AG04450 (cell line): ENCODE measurements around the gene BASP1. TPM values are rescaled to one million over a fixed set of nuclear protein-coding genes. Genes with fewer than 3 reads are reported as not detected.

Experiments
- CTCF ChIA-PET: fragments of 300-600, 350-600 bp; formaldehyde crosslinking; extraction: SDS; loops from one replicate; lab custom pipeline; 2022; ENCODE audit warnings: antibody characterized with exemption, inconsistent platforms; lab: Charles Lee
- POLR2A ChIA-PET: fragments of 350-600 bp; formaldehyde crosslinking; extraction: SDS; loops from one replicate; lab custom pipeline; 2021; ENCODE audit warnings: antibody characterized with exemption, inconsistent platforms; lab: Yijun Ruan, JAX
- DNase-seq: peaks from one replicate; pipeline ENCODE4 v3.0.0-alpha.2; 2011; ENCODE audit warnings: low read depth, low spot score
- H3K27ac ChIP-seq: one replicate; pipeline ENCODE4 v1.5.1; 2012; ENCODE audit warnings: low read depth, low read length, control low read depth
- H3K27me3 ChIP-seq: one replicate; pipeline ENCODE4 v1.6.0; 2012; ENCODE audit warnings: low read length; ENCODE audit not compliant: control insufficient read depth, insufficient read depth
- H3K4me3 ChIP-seq: 2 replicates; pipeline ENCODE4 v1.5.1; 2011; ENCODE audit warnings: mild to moderate bottlenecking, low read depth, low read length, control low read depth
- H3K9me3 ChIP-seq: 2 replicates; pipeline ENCODE4 v1.5.1; 2012; ENCODE audit warnings: low read length; ENCODE audit not compliant: control insufficient read depth, insufficient read depth
- polyA plus RNA-seq: library from polyadenylated mRNA; depleted of rRNA; stranded (reverse); fragments of >200 nt; gene quantifications from 2 replicates; pipeline ENCODE4 v1.2.3, GENCODE V29; 2011
- TF ChIP-seq, protein P1 (sequence below): IDR thresholded peaks from 2 replicates; pipeline ENCODE4 v1.5.1; 2011; ENCODE audit warnings: low read depth, low read length, control low read depth, inconsistent platforms

The BASP1 gene
- polyA plus RNA-seq, 1 experiment, result 227 TPM

DNA sequence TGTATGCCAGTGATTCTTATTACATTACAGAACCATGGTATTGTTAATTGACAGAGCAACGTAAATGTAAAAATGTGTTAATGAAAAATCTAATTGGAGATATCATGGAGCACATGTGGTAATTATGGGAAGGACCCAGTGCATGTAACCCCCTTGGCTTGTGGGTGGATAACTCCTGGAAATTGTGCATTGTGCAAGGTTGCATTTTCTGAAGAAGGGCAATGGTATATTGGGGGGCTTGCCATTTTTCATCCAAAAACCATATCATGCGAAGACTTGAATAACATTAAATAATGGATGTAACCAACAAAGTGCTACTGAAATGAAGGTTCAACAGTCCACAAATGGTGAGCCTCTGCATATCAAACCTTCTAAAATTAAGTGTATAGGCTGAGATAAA is 47.6 kb downstream of the BASP1 start:
- TF ChIP-seq, protein P1, sequence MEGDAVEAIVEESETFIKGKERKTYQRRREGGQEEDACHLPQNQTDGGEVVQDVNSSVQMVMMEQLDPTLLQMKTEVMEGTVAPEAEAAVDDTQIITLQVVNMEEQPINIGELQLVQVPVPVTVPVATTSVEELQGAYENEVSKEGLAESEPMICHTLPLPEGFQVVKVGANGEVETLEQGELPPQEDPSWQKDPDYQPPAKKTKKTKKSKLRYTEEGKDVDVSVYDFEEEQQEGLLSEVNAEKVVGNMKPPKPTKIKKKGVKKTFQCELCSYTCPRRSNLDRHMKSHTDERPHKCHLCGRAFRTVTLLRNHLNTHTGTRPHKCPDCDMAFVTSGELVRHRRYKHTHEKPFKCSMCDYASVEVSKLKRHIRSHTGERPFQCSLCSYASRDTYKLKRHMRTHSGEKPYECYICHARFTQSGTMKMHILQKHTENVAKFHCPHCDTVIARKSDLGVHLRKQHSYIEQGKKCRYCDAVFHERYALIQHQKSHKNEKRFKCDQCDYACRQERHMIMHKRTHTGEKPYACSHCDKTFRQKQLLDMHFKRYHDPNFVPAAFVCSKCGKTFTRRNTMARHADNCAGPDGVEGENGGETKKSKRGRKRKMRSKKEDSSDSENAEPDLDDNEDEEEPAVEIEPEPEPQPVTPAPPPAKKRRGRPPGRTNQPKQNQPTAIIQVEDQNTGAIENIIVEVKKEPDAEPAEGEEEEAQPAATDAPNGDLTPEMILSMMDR, result no peak
- no peak overlapping the region for H3K4me3 ChIP-seq
- ChIA-PET POLR2A (no interaction called here), CTCF (no interaction called here)
- H3K27ac ChIP-seq, result no peak overlapping the region
- H3K27me3 ChIP-seq, result no peaks in the 10 kb centered on the region
- no peaks in the 10 kb centered on the region for H3K9me3 ChIP-seq
- DNase-seq, result no peak

DNA sequence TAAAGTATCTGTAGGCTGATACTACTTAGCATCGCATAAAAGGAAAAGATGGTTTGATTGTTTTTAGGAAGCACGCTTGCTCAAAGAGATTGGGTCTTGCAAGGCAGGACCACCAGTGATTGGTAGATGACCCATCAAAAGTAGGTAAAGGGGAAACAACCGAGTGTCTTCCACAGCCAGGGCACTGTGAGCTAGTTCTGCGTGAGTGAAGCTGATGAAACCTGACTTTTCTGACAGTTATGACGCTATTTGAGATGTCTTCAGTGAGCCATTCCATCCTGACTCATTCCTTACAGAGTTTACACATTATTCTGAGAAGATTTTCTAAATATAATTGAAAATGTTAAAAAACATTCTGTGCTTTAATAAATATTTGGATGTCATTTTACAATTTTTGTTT is 49.7 kb downstream of the BASP1 start:
- H3K27ac ChIP-seq, result no peak overlapping the region
- H3K4me3 ChIP-seq, result no peak overlapping the region
- TF ChIP-seq, protein P1, result no peak
- ChIA-PET POLR2A (no interaction called here), CTCF (no interaction called here)
- no peaks in the 10 kb centered on the region for H3K9me3 ChIP-seq
- DNase-seq, result no peak
- H3K27me3 ChIP-seq, result no peaks in the 10 kb centered on the region

DNA sequence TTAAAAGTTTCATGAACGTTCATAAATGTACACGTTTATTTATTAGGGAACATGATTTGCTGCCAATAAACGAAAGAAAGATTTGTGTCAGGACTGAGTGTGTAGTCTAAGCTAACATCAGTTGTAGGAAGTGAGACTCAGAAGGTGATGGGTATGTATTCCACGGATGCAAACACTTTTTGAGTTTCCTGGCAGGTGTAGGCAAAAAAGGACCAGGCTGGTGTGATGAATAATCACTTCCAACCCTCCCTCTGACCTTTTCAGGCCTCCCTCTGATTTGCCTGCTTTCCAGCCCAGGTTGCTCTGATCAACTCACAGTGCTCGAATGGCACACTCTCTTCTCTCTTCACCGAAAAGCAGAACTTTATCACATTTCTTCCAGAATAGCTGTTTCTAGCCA is 51.8 kb downstream of the BASP1 start:
- no peaks in the 10 kb centered on the region for H3K27me3 ChIP-seq
- CTCF ChIA-PET, result interaction anchor here (1.1 kb wide), 1 partner anchor 53 kb away, joined by 6 read pairs; no protein-coding TSS in a partner anchor
- POLR2A ChIA-PET, result no interaction called here
- H3K4me3 ChIP-seq, result no peak overlapping the region
- H3K9me3 ChIP-seq, result no peaks in the 10 kb centered on the region
- no peak overlapping the region for H3K27ac ChIP-seq
- no peak for DNase-seq
- TF ChIP-seq, protein P1, result no peak

DNA sequence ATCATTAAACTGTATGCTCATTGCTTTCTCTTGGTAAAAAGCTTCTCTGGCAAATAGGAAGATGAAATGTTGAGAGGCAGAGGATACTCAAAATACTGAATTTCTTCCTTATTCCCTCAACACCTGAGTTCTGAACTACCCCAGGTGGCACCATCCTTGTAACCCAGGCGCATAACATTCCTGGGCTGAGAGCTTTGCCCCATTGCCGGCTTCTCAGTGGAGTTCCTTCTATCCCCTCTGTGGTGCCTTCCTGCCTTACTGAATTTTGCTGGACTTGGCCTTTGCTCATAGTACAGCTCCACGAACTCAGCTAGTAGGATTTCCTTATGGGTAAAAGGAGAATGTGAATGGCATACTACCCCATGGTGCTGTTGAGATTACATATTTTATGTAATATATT is 54.7 kb downstream of the BASP1 start:
- CTCF ChIA-PET, result no interaction called here
- H3K9me3 ChIP-seq, result peaks cover 6% of the 10 kb centered on the region; the same call in 1 of the 2 replicates
- POLR2A ChIA-PET, result interaction anchor here (1.4 kb wide), 1 partner anchor 8 kb away, joined by 4 read pairs; no protein-coding TSS in a partner anchor

DNA sequence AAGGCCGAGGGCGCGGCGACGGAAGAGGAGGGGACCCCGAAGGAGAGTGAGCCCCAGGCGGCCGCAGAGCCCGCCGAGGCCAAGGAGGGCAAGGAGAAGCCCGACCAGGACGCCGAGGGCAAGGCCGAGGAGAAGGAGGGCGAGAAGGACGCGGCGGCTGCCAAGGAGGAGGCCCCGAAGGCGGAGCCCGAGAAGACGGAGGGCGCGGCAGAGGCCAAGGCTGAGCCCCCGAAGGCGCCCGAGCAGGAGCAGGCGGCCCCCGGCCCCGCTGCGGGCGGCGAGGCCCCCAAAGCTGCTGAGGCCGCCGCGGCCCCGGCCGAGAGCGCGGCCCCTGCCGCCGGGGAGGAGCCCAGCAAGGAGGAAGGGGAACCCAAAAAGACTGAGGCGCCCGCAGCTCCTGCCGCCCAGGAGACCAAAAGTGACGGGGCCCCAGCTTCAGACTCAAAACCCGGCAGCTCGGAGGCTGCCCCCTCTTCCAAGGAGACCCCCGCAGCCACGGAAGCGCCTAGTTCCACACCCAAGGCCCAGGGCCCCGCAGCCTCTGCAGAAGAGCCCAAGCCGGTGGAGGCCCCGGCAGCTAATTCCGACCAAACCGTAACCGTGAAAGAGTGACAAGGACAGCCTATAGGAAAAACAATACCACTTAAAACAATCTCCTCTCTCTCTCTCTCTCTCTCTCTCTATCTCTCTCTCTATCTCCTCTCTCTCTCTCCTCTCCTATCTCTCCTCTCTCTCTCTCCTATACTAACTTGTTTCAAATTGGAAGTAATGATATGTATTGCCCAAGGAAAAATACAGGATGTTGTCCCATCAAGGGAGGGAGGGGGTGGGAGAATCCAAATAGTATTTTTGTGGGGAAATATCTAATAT is 58.1 kb downstream of the BASP1 start:
- H3K27me3 ChIP-seq, result no peaks in the 10 kb centered on the region
- peaks cover 6% of the 10 kb centered on the region; the same call in 1 of the 2 replicates for H3K9me3 ChIP-seq
- DNase-seq, result no peak
- ChIA-PET POLR2A (no interaction called here), CTCF (interaction anchor here (0.7 to 2.5 kb wide), 2 partner anchors 59 to 495 kb away, joined by 8 to 10 read pairs; no protein-coding TSS in a partner anchor)
- no peak overlapping the region for H3K27ac ChIP-seq
- TF ChIP-seq, protein P1, result no peak
- no peak overlapping the region for H3K4me3 ChIP-seq

More for the DNA sequence above, 54.7 kb downstream of the BASP1 start:
- DNase-seq, result no peak
- H3K27ac ChIP-seq, result no peak overlapping the region
- no peak overlapping the region for H3K4me3 ChIP-seq
- TF ChIP-seq, protein P1, result no peak
- H3K27me3 ChIP-seq, result no peaks in the 10 kb centered on the region
